GM21526 (cell line): ENCODE data around the gene PCDHGB6.
A peak's percentile ranks its signal among the peaks of the same experiment; 100 is the strongest.
"Not testable (repeated sequence)": the region's sequence is repeated elsewhere in the genome, so short reads cannot be mapped to it uniquely, and the experiment has no call there.

ENCODE experiments used
- ATAC-seq: cut with Tn5 transposase; IDR thresholded peaks from one replicate; pipeline ENCODE4 v1.9.1; 2021; ENCODE audit warnings: moderate library complexity; ENCODE audit not compliant: unreplicated experiment, low FRiP score

Gene PCDHGB6

DNA sequence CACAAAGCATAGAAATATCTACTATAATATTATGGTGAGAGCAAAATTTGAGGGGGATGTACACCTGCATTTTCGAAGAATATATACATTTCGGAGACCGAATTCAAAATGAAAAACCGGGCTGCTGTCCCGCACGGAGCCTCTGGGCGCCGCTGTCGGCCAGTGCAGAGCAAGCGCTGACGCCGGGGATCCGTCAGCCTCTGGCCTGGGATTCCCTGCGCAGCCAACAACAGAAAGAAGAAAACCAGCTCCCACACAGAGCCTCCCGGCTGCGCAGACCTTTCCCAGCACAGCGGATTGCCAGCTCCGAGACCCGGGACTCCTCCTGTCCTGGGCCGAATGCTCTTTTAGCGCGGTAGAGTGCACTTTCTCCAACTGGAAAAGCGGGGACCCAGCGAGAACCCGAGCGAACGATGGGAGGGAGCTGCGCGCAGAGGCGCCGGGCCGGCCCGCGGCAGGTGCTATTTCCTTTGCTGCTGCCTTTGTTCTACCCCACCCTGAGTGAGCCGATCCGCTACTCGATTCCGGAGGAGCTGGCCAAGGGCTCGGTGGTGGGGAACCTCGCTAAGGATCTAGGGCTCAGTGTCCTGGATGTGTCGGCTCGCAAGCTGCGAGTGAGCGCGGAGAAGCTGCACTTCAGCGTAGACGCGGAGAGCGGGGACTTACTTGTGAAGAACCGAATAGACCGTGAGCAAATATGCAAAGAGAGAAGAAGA, at the start of gene PCDHGB6:
Gene PCDHGB6, plus strand, starts transcription at position 232 of the 716 bp plus-strand sequence. Its CDS starts 182 bp downstream, at position 414.
- peak; percentile 75 for ATAC-seq

DNA sequence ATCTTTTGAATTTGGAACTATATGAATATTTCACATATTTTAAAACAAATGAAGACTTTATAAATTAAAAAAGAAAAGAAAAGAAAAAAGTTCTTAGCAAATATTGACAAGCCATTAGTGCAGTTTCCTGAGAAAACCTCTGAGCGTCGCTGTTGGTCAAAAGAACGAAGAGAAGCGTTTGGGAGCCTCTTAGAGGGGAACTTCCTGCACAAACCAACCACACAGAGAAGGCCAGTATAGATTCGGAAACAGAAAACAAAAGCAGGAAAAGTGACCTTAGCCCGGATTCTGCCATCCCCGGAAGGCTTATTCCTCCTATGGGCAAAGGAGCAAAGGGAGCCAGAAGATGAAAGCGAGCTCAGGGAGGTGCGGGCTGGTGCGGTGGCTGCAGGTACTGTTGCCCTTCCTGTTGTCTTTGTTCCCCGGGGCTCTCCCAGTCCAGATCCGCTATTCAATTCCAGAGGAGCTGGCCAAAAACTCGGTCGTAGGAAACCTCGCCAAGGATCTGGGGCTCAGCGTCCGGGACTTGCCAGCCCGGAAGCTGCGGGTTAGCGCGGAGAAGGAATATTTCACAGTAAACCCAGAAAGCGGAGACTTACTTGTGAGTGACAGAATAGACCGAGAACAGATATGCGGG, 47.9 kb upstream of the PCDHGB6 start, which contains the start of gene PCDHGB2:
Gene PCDHGB2, plus strand, starts transcription at position 205 of the 637 bp plus-strand sequence. Its CDS starts 142 bp downstream, at position 347.
- no peak for ATAC-seq

- no peak for ATAC-seq
Observed at GRCh38 chr5:141360685-141361084, 47.1 kb upstream of the PCDHGB6 start.

DNA sequence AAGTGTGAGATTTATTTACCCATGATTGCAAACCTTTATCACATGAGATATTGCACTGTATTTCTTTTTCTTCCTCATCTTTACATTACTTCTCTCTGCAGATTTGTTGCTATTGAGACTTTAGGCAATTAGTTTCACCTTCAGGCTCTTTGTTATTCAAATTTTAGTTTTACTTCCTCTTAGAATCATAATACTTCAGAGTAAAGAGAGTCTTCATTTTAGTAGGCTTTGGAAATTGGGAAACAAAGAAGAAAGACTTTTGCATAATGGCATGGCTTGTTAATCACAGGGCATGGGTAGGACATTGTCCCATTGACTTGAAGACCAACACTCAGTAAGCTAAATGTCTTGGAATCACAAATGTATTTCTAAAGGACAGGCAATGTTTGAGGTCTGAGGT, 45.1 kb upstream of the PCDHGB6 start:
- ATAC-seq = no peak

DNA sequence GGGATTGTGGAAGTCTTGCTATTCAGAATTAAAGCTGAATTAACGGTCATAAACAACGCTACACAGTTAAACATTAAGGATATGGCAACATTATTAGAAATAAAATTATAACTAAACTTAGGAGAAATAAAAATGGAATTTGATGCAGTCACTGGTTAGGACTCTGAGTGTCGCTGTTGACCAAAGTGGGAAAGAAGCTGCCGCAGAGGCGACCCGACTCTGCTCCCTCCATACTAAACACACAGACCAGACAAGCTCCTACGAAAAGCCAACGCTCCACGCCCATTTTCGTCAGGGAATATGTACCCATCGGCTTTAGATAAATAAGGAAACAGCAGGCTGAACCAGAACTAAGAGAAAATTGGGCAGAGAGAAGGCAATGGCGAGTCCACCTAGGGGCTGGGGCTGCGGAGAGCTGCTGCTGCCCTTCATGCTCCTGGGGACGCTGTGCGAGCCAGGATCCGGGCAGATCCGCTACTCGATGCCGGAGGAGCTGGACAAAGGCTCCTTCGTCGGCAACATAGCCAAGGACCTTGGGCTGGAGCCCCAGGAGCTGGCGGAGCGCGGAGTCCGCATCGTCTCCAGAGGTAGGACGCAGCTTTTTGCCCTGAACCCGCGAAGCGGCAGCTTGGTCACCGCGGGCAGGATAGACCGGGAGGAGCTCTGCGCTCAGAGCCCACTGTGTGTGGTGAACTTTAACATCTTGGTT, 43.7 kb upstream of the PCDHGB6 start, which contains the start of gene PCDHGA5:
Gene PCDHGA5, plus strand, starts transcription at position 211 of the 709 bp plus-strand sequence. Its CDS starts 169 bp downstream, at position 380.
- ATAC-seq = no peak

- no peak for ATAC-seq
Observed at GRCh38 chr5:141366016-141366896, 41.6 kb upstream of the PCDHGB6 start.

DNA sequence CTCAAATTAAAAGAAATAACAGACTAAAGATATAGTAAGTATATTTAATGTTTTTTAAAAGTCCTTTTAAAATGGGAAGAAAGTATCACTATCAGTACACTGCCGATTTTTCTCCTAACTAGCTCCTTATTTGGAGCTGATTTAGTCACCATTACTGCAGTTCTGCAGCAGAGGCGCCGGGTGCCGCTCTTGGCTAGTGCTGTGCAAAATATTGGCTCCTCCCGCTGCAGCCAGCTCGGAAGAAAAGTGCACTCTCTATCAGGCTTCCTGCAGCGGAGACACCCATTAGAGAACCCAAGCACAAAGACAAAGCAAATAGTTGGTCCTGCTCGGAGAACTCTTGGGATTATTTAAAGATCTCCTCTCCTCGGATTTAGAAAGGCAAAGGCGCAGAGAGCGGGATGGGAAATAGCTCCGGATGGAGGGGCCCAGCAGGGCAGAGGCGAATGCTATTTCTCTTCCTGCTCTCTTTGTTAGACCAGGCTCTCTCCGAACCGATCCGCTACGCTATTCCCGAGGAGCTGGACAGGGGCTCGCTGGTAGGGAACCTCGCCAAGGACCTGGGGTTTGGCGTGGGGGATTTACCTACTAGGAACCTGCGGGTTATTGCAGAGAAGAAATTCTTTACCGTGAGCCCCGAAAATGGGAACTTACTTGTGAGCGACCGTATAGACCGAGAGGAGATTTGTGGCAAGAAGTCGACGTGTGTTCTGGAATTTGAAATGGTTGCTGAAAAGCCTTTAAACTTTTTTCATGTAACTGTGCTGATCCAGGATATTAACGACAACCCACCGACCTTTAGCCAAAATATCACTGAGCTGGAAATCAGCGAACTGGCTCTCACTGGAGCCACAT, 37.6 kb upstream of the PCDHGB6 start, which contains the start of gene PCDHGB3:
Gene PCDHGB3, plus strand, starts transcription at position 249 of the 855 bp plus-strand sequence. Its CDS starts 153 bp downstream, at position 402.
- peak; percentile 93 for ATAC-seq

DNA sequence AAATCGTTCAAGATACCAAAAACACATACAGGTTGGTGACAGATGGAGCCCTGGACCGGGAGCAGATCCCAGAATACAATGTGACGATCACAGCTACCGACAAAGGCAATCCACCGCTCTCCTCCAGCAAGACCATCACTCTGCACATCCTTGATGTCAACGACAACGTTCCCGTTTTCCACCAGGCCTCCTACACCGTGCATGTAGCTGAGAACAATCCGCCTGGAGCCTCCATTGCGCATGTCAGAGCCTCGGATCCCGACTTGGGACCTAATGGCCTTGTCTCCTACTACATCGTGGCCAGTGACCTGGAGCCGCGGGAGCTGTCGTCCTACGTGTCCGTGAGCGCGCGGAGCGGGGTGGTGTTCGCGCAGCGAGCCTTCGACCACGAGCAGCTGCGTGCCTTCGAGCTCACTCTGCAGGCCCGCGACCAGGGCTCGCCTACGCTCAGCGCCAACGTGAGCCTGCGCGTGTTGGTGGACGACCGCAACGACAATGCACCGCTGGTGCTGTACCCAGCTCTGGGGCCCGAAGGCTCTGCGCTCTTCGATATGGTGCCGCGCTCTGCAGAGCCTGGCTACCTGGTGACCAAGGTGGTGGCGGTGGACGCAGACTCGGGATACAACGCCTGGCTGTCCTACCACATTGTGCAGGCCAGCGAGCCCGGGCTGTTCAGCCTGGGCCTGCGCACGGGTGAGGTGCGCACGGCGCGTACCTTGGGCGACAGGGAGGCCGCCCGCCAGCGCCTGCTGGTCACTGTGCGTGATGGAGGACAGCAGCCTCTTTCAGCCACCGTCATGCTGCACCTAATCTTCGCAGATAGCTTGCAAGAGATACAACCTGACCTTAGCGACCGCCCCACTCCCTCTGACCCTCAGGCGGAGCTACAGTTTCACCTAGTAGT, 36.0 kb upstream of the PCDHGB6 start:
- no peak for ATAC-seq

GRCh38 chr5:141373673-141374317, 34.0 kb upstream of the PCDHGB6 start, which contains the start of gene PCDHGA6:
PCDHGA6 (plus strand) TSS chr5:141373891; CDS start chr5:141374084, 193 bp downstream.
- no peak for ATAC-seq

- ATAC-seq = no peak
Observed at GRCh38 chr5:141374627-141375026, 33.2 kb upstream of the PCDHGB6 start.

- ATAC-seq = not testable (repeated sequence)
Observed at GRCh38 chr5:141375444-141376155, 32.2 kb upstream of the PCDHGB6 start.

- ATAC-seq = no peak
Observed at GRCh38 chr5:141382469-141383294, 25.1 kb upstream of the PCDHGB6 start, which contains the start of gene PCDHGA7. PCDHGA7 (plus strand) TSS chr5:141382742; CDS start chr5:141382900, 158 bp downstream.

- ATAC-seq = no peak
Observed at GRCh38 chr5:141383345-141383744, 24.5 kb upstream of the PCDHGB6 start.

DNA sequence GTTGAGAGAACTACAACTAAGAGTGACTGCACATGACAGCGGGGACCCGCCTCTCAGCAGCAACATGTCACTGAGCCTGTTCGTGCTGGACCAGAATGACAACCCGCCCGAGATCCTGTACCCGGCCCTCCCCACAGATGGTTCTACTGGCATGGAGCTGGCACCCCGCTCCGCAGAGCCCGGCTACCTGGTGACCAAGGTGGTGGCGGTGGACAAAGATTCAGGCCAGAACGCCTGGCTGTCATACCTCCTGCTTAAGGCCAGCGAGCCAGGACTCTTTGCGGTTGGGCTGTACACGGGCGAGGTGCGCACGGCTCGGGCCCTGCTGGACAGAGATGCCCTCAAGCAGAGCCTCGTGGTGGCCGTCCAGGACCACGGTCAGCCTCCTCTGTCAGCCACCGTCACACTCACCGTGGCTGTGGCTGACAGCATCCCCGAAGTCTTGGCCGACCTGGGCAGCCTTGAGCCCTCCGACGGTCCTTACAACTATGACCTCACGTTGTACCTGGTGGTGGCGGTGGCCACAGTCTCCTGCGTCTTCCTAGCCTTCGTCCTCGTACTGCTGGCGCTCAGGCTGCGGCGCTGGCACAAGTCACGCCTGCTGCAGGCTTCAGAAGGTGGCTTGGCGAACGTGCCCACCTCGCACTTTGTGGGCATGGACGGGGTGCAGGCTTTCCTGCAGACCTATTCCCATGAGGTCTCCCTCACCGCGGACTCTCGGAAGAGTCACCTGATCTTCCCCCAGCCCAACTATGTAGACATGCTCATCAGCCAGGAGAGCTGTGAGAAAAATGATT, 23.2 kb upstream of the PCDHGB6 start:
- ATAC-seq = no peak
